K562 (cell line): ENCODE results near the gene NACA. TPM values are rescaled to one million over a fixed set of nuclear protein-coding genes. Genes with fewer than 3 reads are reported as not detected.

Source experiments
- CEBPG ChIP-seq, 3 experiments: fragments of 200-800 bp in 1 of 3; sonication (Bioruptor generic) in 1 of 3; sonication (generic) in 1 of 3; formaldehyde crosslinking in 1 of 3; IDR thresholded peaks in 2 of 3; conservative IDR thresholded peaks in 1 of 3; 2 replicates each; pipeline versions ENCODE4 v1.6.1 to v1.8.0; 2016 to 2022; ENCODE audit warnings: missing compliant biosample characterization in 2 of 3, missing genetic modification characterization in 2 of 3, mild to moderate bottlenecking in 1 of 3, missing genetic modification reagents in 1 of 3
- MAZ ChIP-seq, 2 experiments: fragments of 450-650 bp in 1 of 2; sonication (generic) in 1 of 2; formaldehyde crosslinking; IDR thresholded peaks in 1 of 2; conservative IDR thresholded peaks in 1 of 2; 2 replicates each; pipeline versions ENCODE4 v1.4.0 to v1.5.0; 2020; ENCODE audit warnings: mild to moderate bottlenecking in 1 of 2, missing genetic modification reagents in 1 of 2
- PHF8 ChIP-seq: fragments of 200-600 bp; sonication (generic); IDR thresholded peaks from 2 replicates; pipeline ENCODE4 v1.6.1; 2012; ENCODE audit warnings: mixed run types, mild to moderate bottlenecking, inconsistent platforms, low read length, moderate library complexity, borderline replicate concordance
- POLR2B ChIP-seq: fragments of 450-650 bp; IDR thresholded peaks from 2 replicates; pipeline ENCODE4 v1.6.1; 2018; ENCODE audit warnings: low read depth; ENCODE audit not compliant: partially characterized antibody
- SMAD4 ChIP-seq: fragments of 250-450 bp; sonication (Bioruptor Pico); conservative IDR thresholded peaks from 2 replicates; pipeline ENCODE4 v1.8.0; 2021; ENCODE audit warnings: inconsistent platforms, mild to moderate bottlenecking, moderate library complexity
- TEAD1 ChIP-seq, 2 experiments: fragments of 450-650 bp in 1 of 2; sonication (generic) in 1 of 2; formaldehyde crosslinking; IDR thresholded peaks; 2 replicates each; pipeline versions ENCODE4 v1.4.0 to v1.8.0; 2020 to 2022; ENCODE audit warnings: mild to moderate bottlenecking in 2 of 2, missing genetic modification reagents in 1 of 2
- TSHZ1 ChIP-seq: fragments of 250-450 bp; sonication (Bioruptor Pico); IDR thresholded peaks from 2 replicates; pipeline ENCODE4 v1.4.0; 2020; ENCODE audit warnings: mild to moderate bottlenecking, moderate library complexity
- ZFP36 ChIP-seq: fragments of 150-350 bp; IDR thresholded peaks from 2 replicates; pipeline ENCODE4 v1.6.1; 2018; ENCODE audit warnings: low read length, low read depth; ENCODE audit not compliant: partially characterized antibody
- ZNF143 ChIP-seq: sonication (generic); formaldehyde crosslinking; IDR thresholded peaks from 2 replicates; pipeline ENCODE4 v1.9.0; 2022; ENCODE audit warnings: mild to moderate bottlenecking, missing genetic modification reagents
- ZNF146 ChIP-seq: IDR thresholded peaks from one replicate; pipeline ENCODE4 v1.6.1; 2018; ENCODE audit warnings: missing compliant biosample characterization; ENCODE audit not compliant: unreplicated experiment
- ZNF324 ChIP-seq: fragments of 250-450 bp; sonication (Bioruptor Pico); IDR thresholded peaks from 2 replicates; pipeline ENCODE4 v1.4.0; 2020; ENCODE audit warnings: mild to moderate bottlenecking
- polyA plus RNA-seq, 8 experiments: library from polyadenylated mRNA; depleted of rRNA in 4 of 8; stranded (reverse) in 5 of 8; unstranded in 3 of 8; fragments of >200 nt; fragmentation: Nextera tagmentation in 2 of 8; fragmentation: Illumina TruSeq in 1 of 8; extraction: Ambion mirVana in 2 of 8; extraction: Trizol in 1 of 8; gene quantifications; 2 replicates each; pipeline versions ENCODE4 v1.2.1 to v1.2.3, GENCODE V29; 2011 to 2014; ENCODE audit warnings: inconsistent platforms in 1 of 8, missing spikeins in 1 of 8
- total RNA-seq, 7 experiments: library from RNA; depleted of rRNA in 6 of 7; stranded (reverse); fragments of >200 nt in 6 of 7; fragmentation: Illumina TruSeq in 2 of 7; extraction: Trizol in 2 of 7; gene quantifications; 2 replicates each; pipeline versions ENCODE4 v1.2.1 to v1.2.3, GENCODE V29; 2011 to 2021; ENCODE audit warnings: low replicate concordance in 1 of 7
- TF ChIP-seq, protein P1 (sequence below): fragments of 250-450 bp; sonication (Bioruptor Pico); IDR thresholded peaks from 2 replicates; pipeline ENCODE4 v1.8.0; 2022; ENCODE audit warnings: inconsistent platforms

NACA gene
- total and polyA plus RNA-seq, 9 of the 15 experiments (the other 6 are each of a cell fraction or from before 2014, with no cell fraction given): 1,030 to 2,416 (median 1,645) TPM

DNA sequence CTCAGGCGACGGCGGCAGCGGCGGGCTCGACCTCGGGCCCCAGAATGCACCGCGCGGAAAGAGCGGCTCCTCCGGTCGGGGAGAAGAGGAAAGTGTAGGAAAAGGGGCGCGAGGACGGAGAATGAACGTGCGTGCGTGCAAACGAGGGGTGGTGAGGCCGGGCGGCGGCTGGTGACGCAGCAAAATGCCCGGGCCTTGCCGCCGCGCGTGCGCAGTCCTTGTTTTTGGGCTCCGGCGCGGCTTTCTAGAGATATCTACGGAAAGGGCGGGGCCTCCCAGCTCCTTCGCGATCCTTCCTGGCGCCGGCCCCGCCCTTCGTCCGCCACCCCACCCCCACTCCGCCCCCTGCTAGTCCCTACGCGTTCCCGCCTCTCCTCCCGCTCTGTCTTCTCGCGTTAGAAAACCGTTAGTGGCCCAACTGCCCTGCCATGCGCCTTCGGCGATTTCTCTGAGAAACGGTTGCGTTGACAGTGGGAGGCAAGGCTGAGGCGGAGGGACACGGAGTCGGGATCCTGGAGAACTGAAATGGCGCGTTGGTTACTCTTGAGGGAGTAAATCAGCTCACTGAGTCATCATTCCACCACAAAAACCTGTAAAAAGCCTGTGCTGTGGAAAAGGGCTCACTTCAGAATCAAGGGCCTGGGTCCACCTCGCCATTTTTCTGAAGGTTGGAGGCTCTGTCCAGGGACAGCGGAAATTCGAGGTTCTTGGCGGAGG is 36.8 kb downstream of the NACA start, which contains the start of gene PTGES3 (continued):
- peak; percentile 39; the same call in 1 of the 2 replicates for TF ChIP-seq CEBPG (CRISPR knock-in tag; IDR thresholded peaks at IDR 0.05)
- TF ChIP-seq CEBPG (tag; conservative IDR thresholded peaks at IDR 0.05 in 1 of 2, IDR thresholded peaks at IDR 0.05 in 1 of 2): peak in 1 of 2 experiments; percentile 14; a peak in 2 of 4 replicates
- TF ChIP-seq PHF8: peak; percentile 83
- no peak for TF ChIP-seq ZNF324 (CRISPR knock-in tag)
- no peak for TF ChIP-seq ZNF146 (CRISPR knock-in tag)
- peak; percentile 94 for TF ChIP-seq POLR2B
- TF ChIP-seq SMAD4 (CRISPR knock-in tag): peak; percentile 22; the same call in 1 of the 2 replicates
- TF ChIP-seq, protein P1, sequence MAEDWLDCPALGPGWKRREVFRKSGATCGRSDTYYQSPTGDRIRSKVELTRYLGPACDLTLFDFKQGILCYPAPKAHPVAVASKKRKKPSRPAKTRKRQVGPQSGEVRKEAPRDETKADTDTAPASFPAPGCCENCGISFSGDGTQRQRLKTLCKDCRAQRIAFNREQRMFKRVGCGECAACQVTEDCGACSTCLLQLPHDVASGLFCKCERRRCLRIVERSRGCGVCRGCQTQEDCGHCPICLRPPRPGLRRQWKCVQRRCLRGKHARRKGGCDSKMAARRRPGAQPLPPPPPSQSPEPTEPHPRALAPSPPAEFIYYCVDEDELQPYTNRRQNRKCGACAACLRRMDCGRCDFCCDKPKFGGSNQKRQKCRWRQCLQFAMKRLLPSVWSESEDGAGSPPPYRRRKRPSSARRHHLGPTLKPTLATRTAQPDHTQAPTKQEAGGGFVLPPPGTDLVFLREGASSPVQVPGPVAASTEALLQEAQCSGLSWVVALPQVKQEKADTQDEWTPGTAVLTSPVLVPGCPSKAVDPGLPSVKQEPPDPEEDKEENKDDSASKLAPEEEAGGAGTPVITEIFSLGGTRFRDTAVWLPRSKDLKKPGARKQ: no peak
- peak in 1 of 2 experiments; percentile 93; a peak in 3 of 4 replicates for TF ChIP-seq MAZ (CRISPR knock-in tag; conservative IDR thresholded peaks at IDR 0.05 in 1 of 2, IDR thresholded peaks at IDR 0.05 in 1 of 2)
- TF ChIP-seq ZFP36: no peak
- TF ChIP-seq TSHZ1 (CRISPR knock-in tag): no peak
- peak in 1 of 2 experiments; percentile 40; a peak in 1 of 4 replicates for TF ChIP-seq TEAD1 (CRISPR knock-in tag; IDR thresholded peaks at IDR 0.05)
- peak; percentile 82 for TF ChIP-seq ZNF143
